Measurements from ENCODE around the gene NAMPT.

NAMPT gene

GRCh38 chr7:106285855-106286492 is 1.2 kb upstream of the NAMPT start:
- Histone ChIP-seq H3K4me3 (ENCODE audit: low read depth in 1 of 2, low read length in 1 of 2) (peak overlapping the region; percentile 60 to 68), H3K36me3 (peaks cover 26% of the 10 kb centered on the region), H3K27me3 (no peaks in the 10 kb centered on the region), H3K9me3 (no peaks in the 10 kb centered on the region), H3K4me1 (ENCODE audit: control insufficient read depth in 1 of 2, insufficient read depth in 1 of 2, low read depth in 1 of 2, low read length in 1 of 2) (peaks cover 19 to 24% of the 10 kb centered on the region in 2 experiments), H3K27ac (peak overlapping the region; percentile 96)
- TF ChIP-seq CTCF (IDR thresholded peaks at IDR 0.05), result no peak

- Histone ChIP-seq H3K9me3 (no peaks in the 10 kb centered on the region), H3K27ac (peak overlapping the region; percentile 96), H3K36me3 (peaks cover 33% of the 10 kb centered on the region), H3K27me3 (no peaks in the 10 kb centered on the region), H3K4me3 (ENCODE audit: low read depth in 1 of 2, low read length in 1 of 2) (peak overlapping the region; percentile 86 to 89), H3K4me1 (ENCODE audit: control insufficient read depth in 1 of 2, insufficient read depth in 1 of 2, low read depth in 1 of 2, low read length in 1 of 2) (peaks cover 22 to 31% of the 10 kb centered on the region in 2 experiments)
- no peak for TF ChIP-seq CTCF (IDR thresholded peaks at IDR 0.05)
Observed at GRCh38 chr7:106285051-106285854, 470 bp upstream of the NAMPT start.

GRCh38 chr7:106283831-106284713 is 711 bp downstream of the NAMPT start:
- H3K9me3 ChIP-seq, result no peaks in the 10 kb centered on the region
- H3K4me1 ChIP-seq (ENCODE audit: control insufficient read depth in 1 of 2, insufficient read depth in 1 of 2, low read depth in 1 of 2, low read length in 1 of 2), result peaks cover 26 to 33% of the 10 kb centered on the region in 2 experiments
- TF ChIP-seq CTCF (IDR thresholded peaks at IDR 0.05), result no peak
- peak overlapping the region; percentile 96 for H3K27ac ChIP-seq
- peak overlapping the region; percentile 86 to 89 for H3K4me3 ChIP-seq (ENCODE audit: low read depth in 1 of 2, low read length in 1 of 2)
- H3K36me3 ChIP-seq, result peaks cover 45% of the 10 kb centered on the region
- no peaks in the 10 kb centered on the region for H3K27me3 ChIP-seq

GRCh38 chr7:106283501-106283830 is 1.3 kb downstream of the NAMPT start:
- Histone ChIP-seq H3K36me3 (peaks cover 51% of the 10 kb centered on the region), H3K4me1 (ENCODE audit: control insufficient read depth in 1 of 2, insufficient read depth in 1 of 2, low read depth in 1 of 2, low read length in 1 of 2) (peaks cover 32 to 39% of the 10 kb centered on the region in 2 experiments), H3K27ac (peak overlapping the region; percentile 96), H3K4me3 (ENCODE audit: low read depth in 1 of 2, low read length in 1 of 2) (peak overlapping the region; percentile 86 to 89), H3K9me3 (no peaks in the 10 kb centered on the region), H3K27me3 (no peaks in the 10 kb centered on the region)
- TF ChIP-seq CTCF (IDR thresholded peaks at IDR 0.05), result no peak

GRCh38 chr7:106282852-106283251 is 1.9 kb downstream of the NAMPT start:
- H3K9me3 ChIP-seq, result no peaks in the 10 kb centered on the region
- peak overlapping the region; percentile 86 to 89 for H3K4me3 ChIP-seq (ENCODE audit: low read depth in 1 of 2, low read length in 1 of 2)
- no peak for TF ChIP-seq CTCF (IDR thresholded peaks at IDR 0.05)
- peak overlapping the region; percentile 96 for H3K27ac ChIP-seq
- H3K36me3 ChIP-seq, result peaks cover 57% of the 10 kb centered on the region
- H3K27me3 ChIP-seq, result no peaks in the 10 kb centered on the region
- peaks cover 38 to 45% of the 10 kb centered on the region in 2 experiments for H3K4me1 ChIP-seq (ENCODE audit: control insufficient read depth in 1 of 2, insufficient read depth in 1 of 2, low read depth in 1 of 2, low read length in 1 of 2)

Measured in neutrophil (primary cell).